T-helper 22 cell (primary cell): Measurements from ENCODE around the gene DCTN3.
"Not testable (repeated sequence)": the region's sequence is repeated elsewhere in the genome, so short reads cannot be mapped to it uniquely, and the experiment has no call there.

Source experiments
- DNase-seq: peaks from one replicate; pipeline ENCODE4 v3.0.0-alpha.2; 2020; ENCODE audit warnings: low read depth

Gene DCTN3

DNA sequence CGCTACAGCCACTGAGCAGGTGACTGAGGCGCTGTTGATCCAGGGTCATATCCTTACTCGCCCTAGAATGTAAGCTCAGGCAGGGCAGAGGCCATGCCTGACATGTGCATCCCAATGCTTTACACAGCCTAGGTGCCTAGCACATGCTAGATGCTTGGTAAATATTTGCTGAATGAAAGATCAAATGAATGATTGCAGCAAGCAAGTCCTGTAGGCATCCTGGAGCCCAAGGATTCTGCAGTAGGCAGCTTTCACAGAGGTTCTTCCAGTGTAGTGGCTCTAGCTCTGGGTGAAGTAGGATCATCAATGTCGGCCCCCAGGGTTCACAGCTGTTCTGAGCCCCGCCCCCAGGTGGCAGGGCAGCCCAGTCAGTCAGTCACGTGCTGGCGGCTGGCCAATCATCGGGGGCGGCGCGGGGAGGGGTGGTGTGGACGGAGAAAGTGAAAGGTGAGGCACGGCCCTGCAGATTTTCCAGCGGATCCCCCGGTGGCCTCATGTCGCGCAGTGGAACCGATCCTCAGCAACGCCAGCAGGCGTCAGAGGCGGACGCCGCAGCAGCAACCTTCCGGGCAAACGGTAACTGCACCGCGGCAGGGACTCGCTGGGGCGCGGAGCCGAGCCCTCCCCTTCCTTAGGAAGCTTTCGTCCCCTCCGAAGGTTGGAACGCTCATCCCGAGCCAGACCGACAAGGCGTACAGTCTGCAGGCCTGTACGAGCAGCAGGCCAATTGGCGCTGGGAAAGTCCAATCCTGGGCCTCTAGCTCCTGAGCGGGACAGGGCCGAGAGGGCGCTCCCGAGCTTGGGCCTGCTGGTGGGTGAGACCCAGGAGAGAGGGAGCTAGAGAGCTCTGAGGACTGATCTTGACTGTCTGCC is 26.2 kb upstream of the DCTN3 start, which contains the start of gene GALT:
TSS of gene GALT (plus strand) at position 465 of the 873 bp plus-strand sequence. CDS start at position 495, 30 bp downstream.
- peak; percentile 94 for DNase-seq

- no peak for DNase-seq
Measured at GRCh38 chr9:34644766-34645314, 24.5 kb upstream of the DCTN3 start.

DNA sequence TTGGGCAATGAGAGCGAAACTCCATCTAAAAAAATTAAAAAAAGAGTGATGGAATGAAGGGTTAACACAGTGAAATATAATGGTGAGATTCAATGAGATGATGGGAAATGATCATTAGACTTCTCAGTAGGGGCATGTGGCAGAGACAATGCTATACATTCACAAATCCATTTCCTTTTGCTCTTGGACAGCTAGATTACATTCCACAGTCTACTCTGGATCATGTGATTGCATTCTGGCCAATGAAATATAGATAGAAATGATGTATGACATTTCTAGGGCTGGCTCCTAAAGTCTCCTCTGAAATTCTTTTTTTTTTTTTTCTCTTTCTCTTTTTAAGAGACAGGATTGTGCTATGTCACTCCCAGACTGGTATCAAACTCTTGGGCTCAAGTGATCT is 22.4 kb upstream of the DCTN3 start:
- no peak for DNase-seq

GRCh38 chr9:34639322-34639721 is 19.0 kb upstream of the DCTN3 start:
- not testable (repeated sequence) for DNase-seq

DNA sequence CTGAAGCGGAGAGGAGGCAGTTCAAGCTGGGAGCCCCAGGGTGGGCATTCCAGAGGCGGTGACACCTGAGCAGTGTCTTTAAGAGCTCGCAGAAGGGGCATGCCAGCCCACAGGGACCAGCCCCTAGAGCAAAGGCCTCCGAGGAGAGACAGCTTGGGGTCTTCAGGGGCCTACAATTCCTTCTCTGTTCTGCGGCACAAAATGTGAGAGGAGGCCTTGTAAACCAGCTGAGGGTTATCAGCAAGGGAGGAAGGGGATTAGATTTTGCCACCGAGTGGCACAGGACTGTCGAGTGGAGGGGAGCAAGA is 17.8 kb upstream of the DCTN3 start:
- no peak for DNase-seq

GRCh38 chr9:34637356-34638137 is 17.3 kb upstream of the DCTN3 start, which contains the start of gene SIGMAR1:
TSS of gene SIGMAR1 (minus strand) at chr9:34637787. CDS start at chr9:34637697, 90 bp downstream.
- DNase-seq = peak; percentile 85

DNA sequence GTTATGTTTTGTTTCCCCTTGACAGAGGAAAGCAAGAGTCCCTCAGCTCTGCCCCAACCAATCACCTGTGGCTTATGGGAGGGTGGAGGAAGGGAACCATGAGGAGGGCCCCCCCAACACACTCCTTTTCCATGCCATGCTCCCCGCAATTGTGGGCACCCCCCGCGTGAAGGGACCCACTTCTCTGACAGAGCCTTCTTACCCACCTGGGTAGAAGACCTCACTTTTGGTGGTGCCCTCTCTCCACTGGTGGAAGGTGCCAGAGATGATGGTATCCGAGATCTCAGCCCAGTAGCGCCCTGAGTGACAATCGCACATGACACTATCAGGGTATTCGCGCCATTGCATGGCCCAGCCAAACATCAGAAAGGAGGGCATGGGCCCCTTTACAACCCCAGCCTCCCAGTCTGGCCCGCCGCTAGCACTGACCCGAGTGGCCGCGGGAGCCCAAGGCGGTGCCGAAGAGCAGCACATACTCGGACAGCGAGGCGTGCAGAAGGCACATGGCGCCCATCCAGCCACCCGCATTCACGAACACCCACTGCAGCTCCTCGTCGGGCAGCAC is 16.6 kb upstream of the DCTN3 start:
- no peak for DNase-seq

DNA sequence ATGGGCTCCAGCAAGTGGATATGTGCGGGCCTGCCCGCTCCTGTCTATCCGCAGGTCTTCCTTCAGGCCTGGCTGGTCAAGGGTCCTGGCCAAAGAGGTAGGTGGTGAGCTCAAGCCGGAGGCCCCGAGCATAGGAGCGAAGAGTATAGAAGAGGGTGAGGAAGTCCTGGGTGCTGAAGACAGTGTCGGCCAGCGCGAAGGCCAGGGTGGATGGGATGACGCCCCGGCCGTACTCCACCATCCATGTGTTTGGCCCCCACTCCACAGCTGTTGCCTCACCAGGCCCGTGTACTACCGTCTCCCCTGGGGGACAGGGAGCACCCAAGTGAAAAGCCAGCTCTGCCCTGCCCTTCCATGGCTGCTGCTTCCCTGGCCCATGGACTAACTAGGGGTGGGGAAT is 15.3 kb upstream of the DCTN3 start:
- no peak for DNase-seq

DNA sequence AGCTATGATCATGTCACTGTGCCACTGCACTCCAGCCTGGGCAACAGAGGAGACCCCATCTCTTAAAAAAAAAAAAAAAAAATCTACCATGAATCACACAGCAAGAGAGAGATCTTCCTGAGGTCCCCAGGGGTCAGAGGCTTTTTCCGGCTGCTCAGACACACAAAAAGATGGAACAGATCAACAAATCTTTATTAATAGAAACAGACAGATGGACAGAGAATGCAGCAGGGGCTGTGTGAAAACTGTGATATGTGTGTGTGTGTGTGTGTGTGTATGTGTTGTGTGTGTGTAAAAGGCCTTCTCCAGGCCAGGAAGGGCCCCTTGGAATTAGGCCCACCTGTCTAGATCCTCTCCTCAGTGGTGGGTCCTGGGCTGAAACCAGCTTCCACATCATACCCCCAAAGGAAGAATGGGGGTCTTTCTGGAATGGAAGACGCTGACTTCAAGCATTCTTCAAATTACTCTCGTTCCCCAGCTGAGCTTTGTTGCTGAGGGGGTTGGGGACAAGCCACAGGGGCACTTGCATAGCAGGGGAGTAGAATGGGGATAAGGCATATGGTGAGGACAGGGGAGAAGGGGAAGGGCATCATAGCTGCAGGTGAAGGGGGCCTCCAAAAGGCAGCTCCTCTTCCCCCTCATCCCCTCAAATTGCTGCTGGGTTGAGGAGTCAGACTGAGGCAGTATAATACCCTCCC is 14.4 kb upstream of the DCTN3 start:
- no peak for DNase-seq

- DNase-seq = peak; percentile 51
Measured at GRCh38 chr9:34633851-34634550, 13.7 kb upstream of the DCTN3 start.

DNA sequence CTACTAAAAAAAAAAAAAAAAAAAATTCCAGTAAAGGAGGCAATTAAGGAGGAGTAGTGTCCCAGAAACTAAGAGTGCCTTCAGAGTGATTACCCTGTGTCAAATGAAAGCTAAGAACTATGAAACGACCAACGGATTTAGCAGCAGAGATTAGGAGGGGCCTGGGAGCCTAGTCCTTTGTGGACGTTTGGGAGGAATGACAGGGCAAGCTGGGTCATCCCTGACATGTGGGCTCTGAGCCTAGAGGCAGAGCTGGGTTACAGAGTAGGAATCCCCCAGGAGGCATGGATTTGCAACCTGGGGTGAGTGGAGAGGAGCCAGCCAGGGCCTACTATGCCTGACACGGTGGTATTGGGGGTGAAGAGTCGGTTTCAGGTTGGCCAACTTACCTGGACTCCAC is 12.9 kb upstream of the DCTN3 start:
- DNase-seq = no peak

DNA sequence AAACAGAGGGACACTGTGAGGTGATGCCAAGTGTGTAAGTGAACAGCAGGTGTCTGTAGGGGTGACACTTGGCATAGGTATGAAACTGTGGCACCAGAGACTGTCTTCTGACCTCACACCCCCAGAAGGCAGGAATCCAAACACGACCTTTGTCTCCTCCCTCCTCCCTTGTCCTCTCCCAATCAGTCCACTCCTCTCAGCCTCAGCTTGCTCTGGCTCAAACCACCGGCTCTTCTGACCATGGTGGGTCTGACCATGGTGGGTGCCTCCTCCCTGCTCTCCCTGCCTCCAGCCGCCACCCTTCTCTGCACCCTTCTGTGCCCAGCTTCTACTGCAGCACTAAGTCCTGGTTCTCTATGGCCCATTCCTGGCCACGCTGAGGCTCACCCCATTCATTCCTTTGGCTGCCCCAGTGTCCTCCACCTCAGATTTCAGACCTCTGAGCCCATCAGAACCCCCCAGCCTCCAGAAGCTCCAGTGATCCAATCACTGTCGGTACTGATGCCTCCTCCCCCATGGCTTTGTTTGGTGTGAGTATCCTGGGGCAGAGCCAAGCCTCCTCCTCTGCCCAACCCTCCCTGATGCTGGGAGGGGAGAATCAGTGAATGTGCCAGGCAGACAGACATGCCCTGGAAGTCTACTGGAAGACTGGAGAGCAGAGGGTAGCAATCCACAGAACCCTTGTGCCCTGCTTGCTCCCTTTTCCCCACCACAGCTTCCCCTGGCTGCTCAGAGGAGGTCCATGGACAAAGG is 10.3 kb upstream of the DCTN3 start:
- DNase-seq = no peak

- DNase-seq = no peak
Measured at GRCh38 chr9:34629491-34629808, 9.2 kb upstream of the DCTN3 start.

- peak; percentile 22 for DNase-seq
Measured at GRCh38 chr9:34628656-34629490, 8.6 kb upstream of the DCTN3 start, which contains the start of gene ARID3C. TSS of gene ARID3C (minus strand) at chr9:34629066. CDS start at chr9:34628014, 1,052 bp downstream.

DNA sequence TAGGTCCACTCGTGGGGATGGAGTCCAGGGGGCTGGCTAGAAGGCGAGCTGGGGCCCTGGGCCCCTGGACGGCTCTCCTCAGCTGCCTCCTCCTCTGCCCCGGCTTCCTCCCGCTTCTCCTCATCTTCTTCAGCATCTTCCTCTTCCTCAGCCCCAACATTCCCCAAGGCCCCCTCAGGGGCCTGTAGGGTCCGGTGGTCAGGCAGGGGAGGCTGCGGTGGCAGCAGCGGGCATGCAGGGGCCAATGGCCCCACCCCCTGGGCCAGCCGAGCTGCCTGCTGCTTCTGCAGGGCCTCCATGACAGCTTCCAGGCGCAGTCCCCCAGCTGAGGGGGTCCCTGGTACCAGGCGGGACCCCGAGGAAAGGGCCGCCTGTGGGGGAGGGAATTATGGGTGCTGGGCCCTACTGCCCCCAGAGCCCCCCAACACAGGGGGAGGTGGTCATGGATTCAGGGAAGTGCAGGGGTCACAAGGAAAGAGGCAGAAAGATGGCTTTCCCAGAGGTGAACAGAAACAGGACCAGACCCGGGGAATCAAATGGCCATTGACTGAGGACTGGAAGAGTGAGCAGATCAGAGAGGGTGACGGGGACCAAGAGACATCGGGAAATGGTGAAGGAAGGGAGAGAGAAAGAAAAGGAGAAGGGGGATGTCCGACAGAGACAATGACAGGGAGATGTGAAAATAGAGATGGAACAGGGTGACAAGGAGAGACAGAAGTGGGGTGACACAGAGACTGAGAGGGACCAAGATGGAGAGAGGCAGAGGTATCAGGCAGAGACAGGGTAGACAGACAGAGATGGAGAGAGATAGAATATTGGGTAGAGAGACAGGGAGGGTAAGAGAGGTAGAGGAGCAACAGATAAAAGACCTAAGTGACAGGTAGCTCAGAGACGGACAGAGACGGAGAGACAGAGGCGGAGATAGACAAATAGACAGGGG is 7.7 kb upstream of the DCTN3 start:
- DNase-seq = no peak

- DNase-seq = no peak
Measured at GRCh38 chr9:34625186-34625486, 4.8 kb upstream of the DCTN3 start.

GRCh38 chr9:34624475-34625185 is 4.3 kb upstream of the DCTN3 start:
- no peak for DNase-seq
